SK-MEL-5 (cell line): ENCODE data around the gene SHROOM4. TPM values are rescaled to one million over a fixed set of nuclear protein-coding genes. Genes with fewer than 3 reads are reported as not detected.

Experiments used
- DNase-seq: peaks from one replicate; pipeline ENCODE4 v3.0.0-alpha.2; 2016; ENCODE audit warnings: low read depth, low spot score
- in situ Hi-C: cut with HindIII; loops from 2 replicates; pipeline ENCODE4 v1.10.0; 2016; ENCODE audit warnings: low sequenced_read_pairs, high pct_unique_total_duplicates, low pct_unique_long_range_greater_than_20kb
- polyA plus RNA-seq, 2 experiments: library from polyadenylated mRNA; depleted of rRNA; stranded (reverse); fragments of >200 nt; gene quantifications; 2 replicates each; pipeline ENCODE4 v1.2.3, GENCODE V29; 2015
- total RNA-seq: library from RNA; depleted of rRNA; stranded (reverse); fragments of >200 nt; shearing (Covaris generic); gene quantifications from 2 replicates; pipeline ENCODE4 v1.2.3, GENCODE V29; 2014; rRNA removed

Gene SHROOM4
- 3.0 TPM in 2 replicates for total RNA-seq
- polyA plus RNA-seq (2015; cell fraction: cytosol; rRNA removed) = 3.2 and 4.1 TPM in 2 replicates
- polyA plus RNA-seq (2015; cell fraction: nucleus; rRNA removed) = 4.6 and 5.8 TPM in 2 replicates

DNA sequence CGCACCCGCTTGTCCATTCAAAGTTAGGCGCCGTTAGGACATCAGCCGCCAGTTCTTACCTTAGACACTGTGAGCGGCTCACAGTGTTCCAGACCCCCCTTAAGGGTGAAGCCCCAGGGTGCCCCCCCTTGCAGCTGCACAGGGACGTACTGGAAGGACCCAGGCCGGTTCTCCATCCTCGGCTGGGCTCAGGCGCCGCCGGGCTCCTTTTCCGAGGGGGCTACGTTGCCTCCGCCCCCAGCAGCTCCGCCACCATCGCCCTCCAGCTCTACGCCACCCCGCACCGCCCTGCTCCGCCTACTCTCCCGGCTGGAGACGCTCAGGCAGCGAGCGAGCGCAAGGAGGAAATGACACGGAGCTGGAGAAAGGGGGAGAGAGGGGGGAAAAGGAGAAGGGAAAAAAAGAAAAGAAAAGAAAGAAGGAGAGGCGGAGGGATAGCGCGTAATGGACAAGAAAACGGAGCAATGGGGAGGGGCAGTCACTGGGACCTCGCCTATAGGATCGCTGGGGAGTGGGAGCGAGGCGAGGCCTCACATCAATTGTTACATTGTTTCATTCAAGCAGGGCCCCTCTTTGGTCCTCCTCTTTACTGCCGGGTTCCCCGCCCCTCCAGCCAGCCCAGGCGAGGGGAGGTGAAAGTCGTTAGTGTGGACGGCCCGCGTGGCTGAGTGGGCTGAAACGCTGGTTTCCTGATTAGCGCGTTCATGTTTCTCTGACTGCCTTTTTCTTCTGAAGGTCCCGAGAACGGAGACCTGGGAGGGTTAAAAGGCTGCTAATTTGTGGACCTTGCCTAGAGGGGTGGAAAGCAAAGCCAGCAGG is at the start of gene SHROOM4:
SHROOM4 (minus strand) TSS at position 352 of the 819 bp plus-strand sequence; CDS start at position 176, 176 bp downstream.
- in situ Hi-C loops = no loop called here
- peak; percentile 70 for DNase-seq

GRCh38 chrX:50863471-50863870 is 49.5 kb upstream of the SHROOM4 start:
- DNase-seq = no peak
- in situ Hi-C loops = no loop called here

DNA sequence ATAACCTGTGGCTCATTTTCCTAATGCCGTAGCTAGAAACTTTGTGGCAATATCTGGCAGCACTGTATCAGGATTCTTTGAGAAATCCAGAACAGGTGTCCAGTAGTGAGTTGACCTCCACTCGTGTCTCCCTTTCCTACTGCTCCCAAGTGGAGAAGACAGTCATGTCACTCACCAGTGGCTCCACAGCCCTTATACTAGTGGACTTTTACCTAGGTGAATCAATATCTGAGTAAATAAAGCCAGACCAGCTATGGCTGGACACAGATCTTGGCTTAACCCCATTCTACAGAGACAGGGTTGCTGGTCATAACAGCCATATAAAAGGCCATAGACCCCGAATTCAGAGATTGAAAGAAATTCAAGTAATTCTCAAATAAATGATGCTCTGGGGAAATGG is 46.5 kb upstream of the SHROOM4 start:
- DNase-seq = no peak
- in situ Hi-C loops = no loop called here

DNA sequence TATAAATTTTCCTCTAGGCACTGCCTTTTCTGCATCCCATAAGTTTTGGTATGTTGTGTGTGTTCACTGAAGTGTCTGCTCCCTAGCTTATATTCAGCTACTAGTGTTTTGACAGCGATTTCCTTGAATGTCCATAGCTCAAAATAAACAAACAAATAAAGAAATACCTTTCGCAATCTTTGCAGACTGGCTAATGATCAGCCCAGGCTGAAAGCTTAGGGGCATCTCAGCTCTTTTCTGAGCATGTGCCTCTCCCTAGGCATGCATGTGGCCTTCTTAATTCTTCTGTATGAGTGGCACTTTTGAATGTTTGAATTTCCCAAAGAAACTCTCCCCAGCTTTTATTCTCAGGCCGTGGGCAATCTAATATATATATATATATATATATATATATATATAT is 44.6 kb upstream of the SHROOM4 start:
- in situ Hi-C loops = no loop called here
- DNase-seq = no peak

DNA sequence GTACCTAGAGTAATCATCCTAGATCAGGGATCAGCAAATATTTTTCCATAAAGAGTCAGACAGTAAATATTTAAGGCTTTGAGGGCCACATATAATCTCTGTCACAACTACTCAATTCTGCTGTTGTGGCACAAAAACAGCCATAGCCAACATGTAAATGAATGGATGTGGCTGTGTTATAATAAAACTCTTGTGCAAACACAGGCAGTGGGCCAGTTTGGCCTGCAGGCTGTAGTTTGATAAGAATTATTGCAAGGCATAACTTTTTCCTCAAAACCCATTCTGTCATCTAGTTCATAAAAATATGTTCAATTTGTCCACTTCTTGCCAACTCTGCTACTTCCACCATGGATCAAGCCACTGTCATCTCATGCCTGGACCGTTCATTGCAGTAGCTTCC is 39.4 kb upstream of the SHROOM4 start:
- DNase-seq = no peak
- in situ Hi-C loops = no loop called here

DNA sequence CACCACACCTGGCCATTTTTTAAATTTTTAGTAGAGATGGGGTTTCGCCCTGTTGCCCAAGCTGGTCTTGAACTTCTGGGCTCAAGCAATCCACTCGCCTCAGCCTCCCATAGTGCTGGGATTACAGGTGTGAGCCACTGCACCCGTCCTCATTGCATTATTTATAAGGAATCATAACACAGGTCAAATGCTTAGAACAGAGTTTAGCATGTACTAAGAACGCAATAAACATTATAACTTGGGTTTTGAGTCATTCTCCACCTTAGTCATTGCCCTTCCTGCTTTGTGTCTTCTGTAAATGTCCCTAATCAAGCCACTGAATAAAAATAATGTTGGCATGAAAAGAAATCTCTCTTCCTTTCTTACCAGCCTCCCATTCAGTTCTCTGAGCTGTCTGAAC is 38.5 kb upstream of the SHROOM4 start:
- no peak for DNase-seq
- in situ Hi-C loops = no loop called here

DNA sequence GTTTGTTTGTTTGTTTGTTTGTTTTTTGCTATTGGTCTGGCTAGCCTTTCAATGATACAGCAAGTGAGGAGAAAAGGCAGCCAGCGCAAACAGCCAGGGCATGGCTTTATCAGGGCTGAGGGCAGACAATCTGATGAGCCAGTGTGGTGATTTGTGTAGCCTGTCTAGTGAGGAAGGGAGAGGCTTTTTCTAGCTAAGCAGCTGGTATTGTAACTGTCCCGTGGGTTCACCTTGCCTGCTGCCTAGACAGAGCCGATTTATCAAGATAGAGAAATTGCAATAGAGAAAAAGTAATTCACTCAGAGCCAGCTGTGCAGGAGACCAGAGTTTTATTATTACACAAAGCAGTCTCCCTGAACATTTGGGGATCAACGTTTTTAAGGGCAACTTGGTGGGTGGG is 28.2 kb upstream of the SHROOM4 start:
- in situ Hi-C loops = no loop called here
- no peak for DNase-seq

GRCh38 chrX:50839730-50840129 is 25.7 kb upstream of the SHROOM4 start:
- DNase-seq = no peak
- in situ Hi-C loops = no loop called here

- in situ Hi-C loops = no loop called here
- DNase-seq = peak; percentile 1
These were observed 25.0 kb upstream of the SHROOM4 start for GRCh38 chrX:50838820-50839600.

- no peak for DNase-seq
- in situ Hi-C loops = no loop called here
These were observed 14.0 kb upstream of the SHROOM4 start for GRCh38 chrX:50827996-50828395.

GRCh38 chrX:50825825-50826224 is 11.8 kb upstream of the SHROOM4 start:
- no peak for DNase-seq
- in situ Hi-C loops = no loop called here

GRCh38 chrX:50818986-50819385 is 5.0 kb upstream of the SHROOM4 start:
- DNase-seq = no peak
- in situ Hi-C loops = no loop called here

- in situ Hi-C loops = no loop called here
These were observed 1.1 kb upstream of the SHROOM4 start for GRCh38 chrX:50815120-50815519.

DNA sequence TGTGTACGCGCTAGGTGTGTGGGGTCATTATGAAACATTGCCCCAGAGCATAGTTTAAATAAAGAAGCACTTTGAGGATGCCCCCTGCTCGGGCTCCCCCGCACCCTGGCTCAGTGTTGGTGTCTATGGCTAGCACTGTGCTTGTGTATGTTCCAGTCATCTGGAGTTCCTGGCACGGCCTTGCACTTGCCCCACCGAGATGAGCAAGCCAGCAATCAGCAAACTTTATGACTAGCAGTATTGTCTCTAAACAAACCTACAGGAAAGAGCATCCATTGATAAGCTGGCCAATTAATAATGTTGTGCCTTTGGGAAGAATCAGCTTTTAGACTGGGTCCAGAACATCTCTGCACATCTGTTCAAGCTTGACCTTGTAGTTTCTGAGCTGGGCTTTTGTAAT is 707 bp upstream of the SHROOM4 start:
- in situ Hi-C loops = no loop called here
- DNase-seq = no peak

More at GRCh38 chrX:50815120-50815519, 1.1 kb upstream of the SHROOM4 start:
- DNase-seq = no peak

DNA sequence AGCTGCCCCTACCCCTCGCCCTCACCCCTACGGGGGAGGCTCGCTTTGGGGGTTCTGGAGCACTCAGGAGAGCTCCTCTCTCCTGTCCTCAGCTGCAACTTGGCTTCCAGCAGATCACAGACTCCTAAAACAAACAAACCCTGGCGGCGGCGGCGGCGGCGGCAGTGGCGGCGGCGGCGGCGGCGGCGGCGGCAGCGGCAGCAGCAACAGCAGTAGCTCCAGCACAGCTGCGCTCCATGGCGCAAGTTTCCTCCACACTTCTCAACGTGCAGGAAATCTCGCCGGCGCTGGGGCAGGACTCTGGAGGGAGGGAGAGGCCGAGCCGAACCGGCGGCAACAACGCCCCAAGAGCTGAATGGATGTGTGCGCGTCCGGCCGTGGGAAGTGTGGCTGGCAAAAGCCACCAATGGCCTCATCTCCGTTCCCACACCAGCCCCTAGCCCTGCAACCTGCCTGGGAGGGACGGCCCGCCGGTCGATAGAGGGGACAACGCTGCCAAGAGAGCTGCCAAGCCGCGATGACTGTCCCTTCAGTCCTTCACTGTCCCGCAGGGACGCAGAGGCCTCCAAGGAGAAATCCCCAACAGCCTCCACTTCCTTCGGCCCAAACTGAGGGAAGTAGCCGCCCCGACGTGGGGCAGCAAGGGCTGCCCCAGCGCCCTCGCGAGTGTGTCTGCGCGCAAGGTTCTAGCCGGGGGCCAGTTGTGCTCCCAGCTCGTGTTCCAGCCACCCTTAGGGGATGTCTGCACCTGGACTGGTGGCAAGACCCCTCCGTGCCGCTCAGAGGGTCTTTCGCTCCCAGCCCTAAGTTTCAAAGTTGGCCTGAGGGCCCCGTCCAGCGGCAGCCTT is 775 bp downstream of the SHROOM4 start:
- peak; percentile 4 for DNase-seq
- in situ Hi-C loops = no loop called here

GRCh38 chrX:50805276-50805675 is 8.7 kb downstream of the SHROOM4 start:
- in situ Hi-C loops = no loop called here
- no peak for DNase-seq

DNA sequence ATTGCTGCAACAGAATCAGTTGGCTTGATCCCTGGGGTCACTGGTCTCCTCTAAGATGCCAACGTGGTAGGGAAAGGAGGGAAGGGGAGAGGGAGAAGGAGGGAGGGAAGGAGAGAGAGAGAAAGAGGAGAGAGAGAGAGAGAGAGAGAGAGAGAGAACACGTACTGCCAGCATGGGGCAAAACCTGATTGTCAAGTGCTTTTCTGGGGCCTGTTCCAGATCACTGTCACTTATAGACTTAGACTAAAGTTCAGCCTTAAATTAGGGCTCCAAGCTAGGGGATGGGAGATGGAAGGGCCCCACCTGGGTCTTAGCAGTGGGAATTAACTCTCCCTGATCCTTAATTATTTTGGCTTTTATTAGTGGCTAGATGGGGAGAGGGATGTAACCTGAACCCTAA is 12.9 kb downstream of the SHROOM4 start:
- in situ Hi-C loops = no loop called here
- no peak for DNase-seq

DNA sequence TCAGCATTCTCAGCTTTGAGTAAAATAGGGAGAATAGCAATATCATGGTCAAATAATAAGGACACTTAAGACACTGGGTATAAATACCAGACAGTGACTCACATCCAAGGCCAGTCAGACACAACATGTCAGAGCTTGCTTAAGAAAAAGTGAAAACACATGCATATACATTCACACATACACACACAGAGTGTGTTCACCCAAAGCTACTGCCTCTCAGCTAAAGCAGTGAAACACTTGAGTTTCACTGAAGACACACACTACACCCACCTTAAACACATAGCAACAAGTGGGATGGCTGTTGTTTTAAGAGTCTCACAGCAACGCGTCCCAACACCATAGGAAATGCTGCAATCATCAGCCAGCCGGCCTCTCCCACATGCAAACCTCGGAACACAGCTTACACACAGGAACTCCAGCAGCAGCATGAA is 14.4 kb downstream of the SHROOM4 start:
- DNase-seq = no peak
- in situ Hi-C loops = no loop called here
